H4 (cell line): ENCODE data around the gene CCDC93. TPM values are rescaled to one million over a fixed set of nuclear protein-coding genes. Genes with fewer than 3 reads are reported as not detected.

Experiments used
- DNase-seq: peaks from one replicate; pipeline ENCODE4 v3.0.0-alpha.2; 2015; ENCODE audit warnings: low spot score
- total RNA-seq: library from RNA; depleted of rRNA; stranded (reverse); fragments of >200 nt; shearing (Covaris generic); gene quantifications from 2 replicates; pipeline ENCODE4 v1.2.3, GENCODE V29; 2014

CCDC93 gene
- total RNA-seq, 1 experiment from 2014 or later, result 8.1 TPM

- no peak for DNase-seq
These were observed 23.9 kb downstream of the CCDC93 start for GRCh38 chr2:117989854-117990438.

- no peak for DNase-seq
These were observed 26.7 kb downstream of the CCDC93 start for GRCh38 chr2:117987121-117987520.

- no peak for DNase-seq
These were observed 28.8 kb downstream of the CCDC93 start for GRCh38 chr2:117985092-117985491.

GRCh38 chr2:117984208-117984607 lies 29.7 kb downstream of the CCDC93 start:
- DNase-seq, result no peak

- no peak for DNase-seq
These were observed 30.8 kb downstream of the CCDC93 start for GRCh38 chr2:117983040-117983439.

GRCh38 chr2:117982376-117983033 lies 31.4 kb downstream of the CCDC93 start:
- DNase-seq, result no peak

- DNase-seq, result no peak
These were observed 32.1 kb downstream of the CCDC93 start for GRCh38 chr2:117981810-117982209.

GRCh38 chr2:117980783-117981676 lies 32.8 kb downstream of the CCDC93 start:
- no peak for DNase-seq

- no peak for DNase-seq
These were observed 33.8 kb downstream of the CCDC93 start for GRCh38 chr2:117979911-117980701.

- DNase-seq, result no peak
These were observed 36.2 kb downstream of the CCDC93 start for GRCh38 chr2:117977696-117978095.

GRCh38 chr2:117976581-117976980 lies 37.3 kb downstream of the CCDC93 start:
- no peak for DNase-seq

- DNase-seq, result no peak
These were observed 40.3 kb downstream of the CCDC93 start for GRCh38 chr2:117973498-117974082.

- no peak for DNase-seq
These were observed 41.3 kb downstream of the CCDC93 start for GRCh38 chr2:117972476-117973123.

GRCh38 chr2:117968722-117969121 lies 45.1 kb downstream of the CCDC93 start:
- no peak for DNase-seq

GRCh38 chr2:117967977-117968718 lies 45.7 kb downstream of the CCDC93 start:
- no peak for DNase-seq

GRCh38 chr2:117963446-117963845 lies 50.4 kb downstream of the CCDC93 start:
- no peak for DNase-seq

GRCh38 chr2:117961201-117961600 lies 52.7 kb downstream of the CCDC93 start:
- no peak for DNase-seq

GRCh38 chr2:117960231-117960630 lies 53.6 kb downstream of the CCDC93 start:
- no peak for DNase-seq

GRCh38 chr2:117958186-117958585 lies 55.7 kb downstream of the CCDC93 start:
- DNase-seq, result peak; percentile 60

- no peak for DNase-seq
These were observed 56.3 kb downstream of the CCDC93 start for GRCh38 chr2:117957616-117958015.
